K562 (cell line): Measurements from ENCODE around the gene DAB2. TPM values are rescaled to one million over a fixed set of nuclear protein-coding genes. Genes with fewer than 3 reads are reported as not detected.

Source experiments
- ATAC-seq: fragments of 200-7000 bp; cut with Tn5 transposase; 3 replicates; pipeline ENCODE4 v1.9.1; 2020; ENCODE audit warnings: moderate library complexity
- BruUV-seq: library from RNA; stranded (reverse); fragments of 400-500 nt; replicated peaks from 2 replicates; lab custom pipeline; 2021; lab: Mats Ljungman, UMichigan
- CTCF ChIA-PET: fragments of 300-600 bp; formaldehyde crosslinking; extraction: SDS; loops from one replicate; lab custom pipeline; 2021; ENCODE audit warnings: low intra/inter-chr PET ratio; lab: Yijun Ruan, JAX
- POLR2A ChIA-PET: fragments of 300-600, 350-650 bp; sonication (Branson Sonifier 250); formaldehyde crosslinking; extraction: SDS; loops from one replicate; lab custom pipeline; 2021; ENCODE audit warnings: antibody characterized with exemption, inconsistent platforms; lab: Yijun Ruan, JAX
- DNase-seq, 4 experiments: peaks; one replicate each; pipeline versions ENCODE4 v3.0.0 to v3.0.0-alpha.2; 2011 to 2018; ENCODE audit warnings: low spot score in 3 of 4, mixed read lengths in 3 of 4; ENCODE audit errors: extremely low read depth in 1 of 4
- FAIRE-seq: peaks from 2 replicates; lab custom pipeline; 2011; peaks lifted over from hg19 to GRCh38; lab: Jason Lieb, UNC
- H2AFZ ChIP-seq: 2 replicates; pipeline ENCODE4 v1.6.0; 2011; ENCODE audit warnings: low read depth, low read length, control low read depth, inconsistent platforms
- H3K27ac ChIP-seq: fragments of 200-600 bp; 3 replicates; pipeline ENCODE4 v1.8.0; 2011; ENCODE audit warnings: low read depth, mild to moderate bottlenecking, control low read depth, inconsistent platforms, low read length, moderate library complexity, mixed read lengths; ENCODE audit errors: extremely low read depth
- H3K27me3 ChIP-seq, 2 experiments: fragments of 300-600 bp in 1 of 2; 2 replicates in 1 of 2; 3 replicates in 1 of 2; pipeline versions ENCODE4 v1.6.0 to v1.8.0; 2011; ENCODE audit warnings: inconsistent platforms in 2 of 2, low read length in 2 of 2, mild to moderate bottlenecking in 1 of 2, mixed read lengths in 1 of 2, moderate library complexity in 1 of 2; ENCODE audit not compliant: control insufficient read depth in 2 of 2, insufficient read depth in 2 of 2
- H3K36me3 ChIP-seq: fragments of 300-600 bp; 3 replicates; pipeline ENCODE4 v1.8.0; 2011; ENCODE audit warnings: mild to moderate bottlenecking, low read length, inconsistent platforms; ENCODE audit not compliant: control insufficient read depth, insufficient read depth
- H3K4me1 ChIP-seq, 2 experiments: fragments of 200-600 bp in 1 of 2; replicated peaks in 1 of 2; 2 replicates in 1 of 2; 3 replicates in 1 of 2; pipeline versions ENCODE4 v1.5.1 to v1.8.0; 2011; ENCODE audit warnings: inconsistent platforms in 2 of 2, low read length in 2 of 2, mild to moderate bottlenecking in 1 of 2, mixed read lengths in 1 of 2, moderate library complexity in 1 of 2; ENCODE audit not compliant: control insufficient read depth in 2 of 2, insufficient read depth in 2 of 2
- H3K4me2 ChIP-seq: 2 replicates; pipeline ENCODE4 v1.6.1; 2011; ENCODE audit warnings: low read length, control low read depth, inconsistent platforms, mixed read lengths; ENCODE audit not compliant: insufficient read depth
- H3K4me3 ChIP-seq: fragments of 200-600 bp; sonication (generic), shearing (Covaris generic); 2 replicates; pipeline ENCODE4 v1.5.1; 2016; ENCODE audit warnings: control low read depth, inconsistent platforms
- H3K79me2 ChIP-seq: fragments of 200-600 bp; 3 replicates; pipeline ENCODE4 v1.8.0; 2011; ENCODE audit warnings: low read length, inconsistent platforms; ENCODE audit not compliant: control insufficient read depth, insufficient read depth
- H3K9ac ChIP-seq, 2 experiments: 2 replicates each; pipeline versions ENCODE4 v1.6.0 to v1.6.1; 2011; ENCODE audit warnings: low read depth in 2 of 2, low read length in 2 of 2, control low read depth in 1 of 2, inconsistent platforms in 1 of 2, mild to moderate bottlenecking in 1 of 2, mixed read lengths in 1 of 2; ENCODE audit not compliant: insufficient read depth in 1 of 2
- H3K9me1 ChIP-seq: one replicate; pipeline ENCODE4 v1.6.0; 2011; ENCODE audit warnings: inconsistent platforms, mild to moderate bottlenecking, low read length, moderate library complexity; ENCODE audit not compliant: control insufficient read depth, insufficient read depth
- H3K9me3 ChIP-seq: replicated peaks from 2 replicates; pipeline ENCODE4 v1.5.1; 2011; ENCODE audit warnings: low read depth, low read length, inconsistent platforms; ENCODE audit not compliant: control insufficient read depth, insufficient read depth
- H4K20me1 ChIP-seq: replicated peaks from 2 replicates; pipeline ENCODE4 v1.6.1; 2011; ENCODE audit warnings: low read length, inconsistent platforms, mixed read lengths; ENCODE audit not compliant: control insufficient read depth, insufficient read depth
- ARID3A ChIP-seq: IDR thresholded peaks from 2 replicates; pipeline ENCODE4 v1.6.1; 2012; ENCODE audit warnings: low read depth, low read length, improper control_type of control experiment, borderline replicate concordance
- CTCF ChIP-seq, 3 experiments: IDR thresholded peaks in 2 of 3; conservative IDR thresholded peaks in 1 of 3; 2 replicates each; pipeline ENCODE4 v1.5.1; 2011 to 2012; ENCODE audit warnings: low read length in 3 of 3, mild to moderate bottlenecking in 3 of 3, control low read depth in 2 of 3, improper control_type of control experiment in 1 of 3, inconsistent platforms in 1 of 3, low read depth in 1 of 3, mixed read lengths in 1 of 3, moderate library complexity in 1 of 3; ENCODE audit not compliant: insufficient read depth in 2 of 3
- JUND ChIP-seq, 2 experiments: IDR thresholded peaks; 2 replicates in 1 of 2; 3 replicates in 1 of 2; pipeline ENCODE4 v1.6.1; 2011; ENCODE audit warnings: borderline replicate concordance in 2 of 2, low read depth in 2 of 2, low read length in 2 of 2, improper control_type of control experiment in 1 of 2, missing biosample characterization in 1 of 2, missing genetic modification characterization in 1 of 2, missing genetic modification reagents in 1 of 2
- KLF13 ChIP-seq: fragments of 450-650 bp; IDR thresholded peaks from 2 replicates; pipeline ENCODE4 v1.6.1; 2016; ENCODE audit warnings: missing genetic modification characterization, low read depth, mild to moderate bottlenecking, missing compliant biosample characterization, moderate library complexity, borderline replicate concordance
- RBFOX2 ChIP-seq: fragments of 200-400 bp; formaldehyde crosslinking; IDR thresholded peaks from 2 replicates; pipeline ENCODE4 v1.6.1; 2017; ENCODE audit warnings: low read depth, mild to moderate bottlenecking, low read length, moderate library complexity
- RCOR1 ChIP-seq, 2 experiments: IDR thresholded peaks; 2 replicates each; pipeline ENCODE4 v1.6.1; 2012; ENCODE audit warnings: low read depth in 2 of 2, low read length in 2 of 2, borderline replicate concordance in 1 of 2, improper control_type of control experiment in 1 of 2
- SIRT6 ChIP-seq: IDR thresholded peaks from one replicate; pipeline ENCODE4 v1.6.1; 2012; ENCODE audit warnings: low read depth, mild to moderate bottlenecking, control low read depth, inconsistent platforms, low read length, moderate library complexity
- SMARCB1 ChIP-seq: IDR thresholded peaks from 2 replicates; pipeline ENCODE4 v1.6.1; 2011; ENCODE audit warnings: improper control_type of control experiment, low read depth; ENCODE audit not compliant: insufficient read length
- SNAPC5 ChIP-seq: fragments of 250-450 bp; sonication (Bioruptor Pico); IDR thresholded peaks from 2 replicates; pipeline ENCODE4 v1.8.0; 2021; ENCODE audit warnings: moderate library complexity, mild to moderate bottlenecking, inconsistent platforms
- ZKSCAN1 ChIP-seq: fragments of 150-350 bp; IDR thresholded peaks from 2 replicates; pipeline ENCODE4 v1.6.1; 2016; ENCODE audit warnings: low read depth, low read length
- WGBS: fragments of 100-300 bp; shearing (Covaris generic); methylation state at CpG from one replicate; pipeline ENCODE4 v1.1.6; 2016; ENCODE audit warnings: low coverage, mixed read lengths; ENCODE audit not compliant: insufficient coverage; ENCODE audit errors: missing lambda C conversion rate; 5-methylcytosine and 5-hydroxymethylcytosine counted together
- in situ Hi-C: fragments of 300-500 bp; cut with MboI; formaldehyde crosslinking; loops from 4 replicates; pipeline ENCODE4 v1.15.0; 2018; ENCODE audit warnings: inconsistent platforms, mixed read lengths
- intact Hi-C: fragments of 100-400 bp; cut with micrococcal nuclease; formaldehyde crosslinking; loops from 2 replicates; pipeline ENCODE4 v1.14.2; 2022
- polyA plus RNA-seq, 8 experiments: library from polyadenylated mRNA; depleted of rRNA in 4 of 8; stranded (reverse) in 5 of 8; unstranded in 3 of 8; fragments of >200 nt; fragmentation: Nextera tagmentation in 2 of 8; fragmentation: Illumina TruSeq in 1 of 8; extraction: Ambion mirVana in 2 of 8; extraction: Trizol in 1 of 8; gene quantifications; 2 replicates each; pipeline versions ENCODE4 v1.2.1 to v1.2.3, GENCODE V29; 2011 to 2014; ENCODE audit warnings: inconsistent platforms in 1 of 8, missing spikeins in 1 of 8
- total RNA-seq, 7 experiments: library from RNA; depleted of rRNA in 6 of 7; stranded (reverse); fragments of >200 nt in 6 of 7; fragmentation: Illumina TruSeq in 2 of 7; extraction: Trizol in 2 of 7; gene quantifications; 2 replicates each; pipeline versions ENCODE4 v1.2.1 to v1.2.3, GENCODE V29; 2011 to 2021; ENCODE audit warnings: low replicate concordance in 1 of 7

The DAB2 gene
- total and polyA plus RNA-seq, 9 of the 15 experiments (the other 6 are each of a cell fraction or from before 2014, with no cell fraction given) = 6.6 to 29.9 (median 24.1) TPM

DNA sequence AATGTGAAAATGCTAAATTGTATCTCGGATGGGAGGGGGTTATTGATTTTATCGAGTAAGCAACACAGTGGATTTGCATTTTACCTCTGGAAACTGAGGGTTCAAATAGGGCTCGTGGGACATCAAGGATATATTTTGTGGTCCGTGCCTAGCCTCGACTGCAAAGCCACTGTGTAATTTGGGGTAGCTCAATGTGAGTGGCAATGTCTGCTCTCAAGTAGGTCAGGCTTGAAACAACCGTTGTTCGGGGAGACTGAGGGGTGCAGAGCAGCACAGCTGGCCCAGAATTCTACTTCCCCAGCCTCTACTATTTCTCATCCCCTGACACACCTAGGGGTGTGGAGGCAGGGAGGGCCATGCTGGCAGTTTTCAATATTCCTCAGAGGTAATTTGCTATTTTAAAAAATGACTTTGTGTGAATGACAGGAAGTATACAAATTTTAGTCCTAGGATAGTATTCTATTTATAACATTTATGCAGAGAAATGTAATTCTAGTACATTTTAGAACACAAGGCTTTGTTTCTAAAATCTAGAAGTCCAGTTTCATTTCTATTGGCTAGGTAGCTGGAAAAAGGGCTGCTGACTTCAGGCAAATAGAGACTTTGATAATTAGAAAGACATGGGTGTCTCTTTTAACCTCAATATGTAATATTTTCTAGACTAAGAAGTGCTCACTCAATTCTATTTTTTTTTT is 1.4 kb upstream of the DAB2 start (continued):
- no peak for TF ChIP-seq CTCF (IDR thresholded peaks at IDR 0.05 in 2 of 3, conservative IDR thresholded peaks at IDR 0.05 in 1 of 3; ENCODE audit: insufficient read depth in 2 of 3, low read depth in 1 of 3, low read length in 3 of 3)

- no peaks in the 10 kb centered on the region for H3K27me3 ChIP-seq
- no peaks in the 10 kb centered on the region for H4K20me1 ChIP-seq
- H3K27ac ChIP-seq = no peak overlapping the region
- peaks cover 10 to 35% of the 10 kb centered on the region in 2 experiments; a peak in 4 of 5 replicates for H3K4me1 ChIP-seq
- H3K9me3 ChIP-seq = no peaks in the 10 kb centered on the region
- peak overlapping the region; percentile 92 for H3K4me2 ChIP-seq
- H3K9me1 ChIP-seq = no peaks in the 10 kb centered on the region
- intact Hi-C loops = loop anchor here (1.0 to 10.0 kb wide), 2 partner anchors 24 to 1411 kb away; partner anchors contain the start of gene RPL37
- no TSS peak for BruUV-seq
- H3K79me2 ChIP-seq = peaks cover 10% of the 10 kb centered on the region; the same call in 2 of the 3 replicates
- WGBS = 24% methylated on average over 2 of the region's 2 CpGs
- DNase-seq = peak in 3 of 4 experiments; percentile 27 to 57 (median 51)
- ATAC-seq = peak; percentile 13; the same call in 2 of the 3 replicates
- no peak for FAIRE-seq
- H3K4me3 ChIP-seq = peak overlapping the region; percentile 42
- in situ Hi-C loops = no loop called here
- POLR2A ChIA-PET = interaction anchor here (0.6 to 6.2 kb wide), 12 partner anchors 10 to 970 kb away, joined by 3 to 84 read pairs (median 8); no protein-coding TSS in a partner anchor
- CTCF ChIA-PET = no interaction called here
- H3K36me3 ChIP-seq = no peaks in the 10 kb centered on the region
- H3K9ac ChIP-seq = 0 out of 4 replicates have a peak overlapping the region, but pooled peaks of 1 of the 2 experiments have one; percentile 63
- TF ChIP-seq JUND (IDR thresholded peaks at IDR 0.05; ENCODE audit: borderline replicate concordance, low read depth, low read length) (no peak), JUND (tag; IDR thresholded peaks at IDR 0.05; ENCODE audit: borderline replicate concordance, low read depth, low read length) (0 out of 3 replicates have a peak, but pooled peaks have one; percentile 6), RBFOX2 (peak; percentile 40), SNAPC5 (CRISPR knock-in tag) (no peak), SIRT6 (no peak), KLF13 (tag) (peak; percentile 74; the same call in 1 of the 2 replicates), RCOR1 (IDR thresholded peaks at IDR 0.05; ENCODE audit: borderline replicate concordance in 1 of 2, low read depth in 2 of 2, low read length in 2 of 2) (0 out of 4 replicates have a peak, but pooled peaks of 1 of the 2 experiments have one; percentile 25), SMARCB1 (no peak), ZKSCAN1 (peak; percentile 88), ARID3A (no peak)
- H2AFZ ChIP-seq = peak overlapping the region; percentile 93; the same call in 1 of the 2 replicates
These were observed 1.4 kb downstream of the DAB2 start for GRCh38 chr5:39423331-39423751.
